HG03442 (cell line): ENCODE measurements around the gene COQ8B.

Source experiments
- ATAC-seq: cut with Tn5 transposase; IDR thresholded peaks from one replicate; pipeline ENCODE4 v1.9.1; 2021; ENCODE audit warnings: mild to moderate bottlenecking, moderate library complexity; ENCODE audit not compliant: unreplicated experiment

COQ8B gene

DNA sequence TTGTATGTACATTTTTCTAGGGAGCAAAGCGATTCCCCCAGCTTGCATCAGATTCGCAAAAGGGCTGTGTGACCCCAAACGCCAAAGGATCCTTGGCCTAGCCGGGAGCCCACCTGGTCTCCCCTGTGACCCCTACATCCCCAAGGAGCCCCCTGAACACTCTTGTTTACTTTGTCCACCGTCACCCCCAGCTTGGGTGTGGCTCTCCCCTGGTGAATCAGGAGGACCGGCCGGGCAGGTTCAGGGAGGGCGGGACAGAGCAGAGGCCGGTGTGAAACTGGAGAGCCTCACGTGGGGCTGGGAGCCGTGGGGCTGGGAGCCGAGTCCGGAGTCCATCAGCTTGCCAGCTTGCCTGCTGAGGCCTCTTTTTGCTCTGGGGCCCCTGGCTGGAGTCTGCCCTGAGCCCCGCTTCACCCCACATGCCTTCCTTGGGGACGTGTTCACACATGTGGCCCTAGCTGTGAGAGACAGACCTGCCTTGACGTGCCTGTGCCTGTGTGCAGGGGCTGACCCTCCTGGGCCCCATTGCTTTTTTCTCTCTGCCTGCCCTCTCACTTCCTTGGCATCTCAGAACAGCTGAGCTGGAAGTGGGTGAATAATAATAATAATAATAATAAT, 2.2 kb upstream of the COQ8B start:
- ATAC-seq, result no peak

GRCh38 chr19:40717880-40718773, 1.4 kb upstream of the COQ8B start:
- ATAC-seq, result no peak

- ATAC-seq, result no peak
Measured at GRCh38 chr19:40717325-40717879, 716 bp upstream of the COQ8B start.

DNA sequence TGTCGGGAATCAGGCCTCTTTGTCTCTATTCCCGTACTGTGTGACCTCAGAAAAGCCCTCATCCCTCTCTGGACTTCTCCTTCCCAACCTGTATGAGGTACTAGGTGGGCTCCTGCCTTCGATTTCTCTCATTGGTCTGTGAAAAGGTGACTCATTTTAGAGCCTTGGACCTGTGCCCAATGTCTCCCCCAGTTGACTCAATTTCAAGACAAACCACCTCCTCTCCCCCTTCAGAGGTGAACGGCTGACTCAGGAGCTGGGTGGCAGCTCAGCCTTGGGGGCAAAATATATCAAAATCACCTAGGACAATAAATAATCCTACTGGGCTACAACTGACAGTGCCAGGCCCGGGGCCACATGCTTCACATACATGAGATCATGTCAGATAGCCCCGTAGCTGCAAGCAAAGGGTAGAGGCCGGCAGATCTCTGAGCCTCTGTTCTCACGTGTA, 630 bp downstream of the COQ8B start:
- ATAC-seq, result no peak

GRCh38 chr19:40714441-40715299, 2.0 kb downstream of the COQ8B start:
- ATAC-seq, result peak; percentile 51

DNA sequence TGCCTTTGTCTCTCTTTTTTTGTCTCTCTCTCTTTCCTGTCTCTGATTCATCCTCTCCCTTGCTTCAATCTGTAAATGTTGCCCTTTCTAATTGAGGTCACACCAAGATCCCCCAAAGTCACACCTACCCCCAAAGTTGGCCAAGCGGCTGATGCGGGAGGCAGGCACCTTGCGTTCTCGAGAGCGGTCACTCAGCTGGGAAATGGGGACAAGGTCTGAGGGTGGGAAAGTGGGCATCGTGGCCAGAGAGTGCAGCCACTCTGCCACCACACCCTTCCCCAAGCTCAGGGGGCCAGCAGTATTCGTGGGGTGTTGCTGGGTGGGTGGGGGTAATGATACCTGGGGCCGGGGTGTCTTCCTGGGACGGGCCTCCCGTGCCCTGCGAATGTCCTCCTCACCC, 2.7 kb downstream of the COQ8B start:
- no peak for ATAC-seq

DNA sequence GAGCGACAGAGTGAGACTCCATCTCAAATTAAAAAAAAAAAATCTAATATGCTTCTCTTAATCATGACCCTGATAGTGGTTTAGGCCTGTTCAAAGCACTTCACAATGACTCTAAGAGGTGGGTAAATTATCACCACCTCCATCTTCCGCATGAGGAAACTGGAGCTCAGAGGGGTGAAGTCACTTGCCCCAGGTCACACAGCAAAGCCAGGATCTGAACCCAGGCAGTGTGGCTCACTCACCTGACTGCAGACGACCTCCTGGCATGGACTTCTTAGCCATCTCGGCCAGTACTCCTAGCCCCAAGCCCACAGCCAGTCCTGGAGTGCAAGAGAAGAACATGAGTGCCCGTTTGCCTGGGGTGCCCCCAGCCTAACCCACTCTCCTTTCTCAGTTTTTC, 6.9 kb downstream of the COQ8B start:
- no peak for ATAC-seq

- ATAC-seq, result no peak
Measured at GRCh38 chr19:40707615-40708014, 9.1 kb downstream of the COQ8B start.

GRCh38 chr19:40705950-40706619, 10.6 kb downstream of the COQ8B start:
- ATAC-seq, result no peak

- ATAC-seq, result no peak
Measured at GRCh38 chr19:40705362-40705651, 11.4 kb downstream of the COQ8B start.

GRCh38 chr19:40704491-40705361, 12.0 kb downstream of the COQ8B start:
- no peak for ATAC-seq

- no peak for ATAC-seq
Measured at GRCh38 chr19:40703029-40703755, 13.5 kb downstream of the COQ8B start.

DNA sequence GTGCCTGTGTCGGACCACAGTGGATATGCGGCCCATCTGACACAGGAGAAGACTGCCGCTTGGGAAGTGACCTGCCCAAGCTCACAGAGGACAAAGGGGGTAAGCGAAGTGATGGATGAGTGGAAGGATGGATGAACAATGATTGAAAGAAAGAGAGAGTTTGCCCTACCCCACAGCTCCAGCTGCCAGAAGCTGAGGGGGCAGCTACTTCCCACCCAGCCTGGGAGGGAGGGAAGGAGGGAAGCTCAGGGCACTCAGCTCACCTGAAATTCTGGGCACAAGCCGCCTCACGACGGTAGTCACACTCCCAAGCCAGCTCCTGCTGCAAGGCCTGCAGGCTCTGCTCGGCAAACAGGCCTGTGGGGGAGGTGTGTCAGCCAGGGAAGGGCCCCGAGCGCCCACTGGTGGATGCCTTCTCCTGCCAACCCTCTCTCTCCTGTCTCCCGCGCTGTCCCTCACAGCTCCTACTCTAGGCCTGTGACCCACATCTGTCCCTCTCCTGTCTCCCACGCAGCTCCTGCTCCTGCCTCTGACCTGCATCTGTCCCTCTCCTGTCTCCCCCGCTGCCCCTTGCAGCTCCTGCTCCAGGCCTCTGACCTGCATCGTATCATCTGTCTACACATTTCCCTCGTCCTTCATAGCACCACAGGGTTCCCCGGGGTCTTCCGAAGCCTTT, 14.2 kb downstream of the COQ8B start:
- ATAC-seq, result no peak

- no peak for ATAC-seq
Measured at GRCh38 chr19:40701758-40702157, 14.9 kb downstream of the COQ8B start.

GRCh38 chr19:40700083-40700482, 16.6 kb downstream of the COQ8B start:
- no peak for ATAC-seq

DNA sequence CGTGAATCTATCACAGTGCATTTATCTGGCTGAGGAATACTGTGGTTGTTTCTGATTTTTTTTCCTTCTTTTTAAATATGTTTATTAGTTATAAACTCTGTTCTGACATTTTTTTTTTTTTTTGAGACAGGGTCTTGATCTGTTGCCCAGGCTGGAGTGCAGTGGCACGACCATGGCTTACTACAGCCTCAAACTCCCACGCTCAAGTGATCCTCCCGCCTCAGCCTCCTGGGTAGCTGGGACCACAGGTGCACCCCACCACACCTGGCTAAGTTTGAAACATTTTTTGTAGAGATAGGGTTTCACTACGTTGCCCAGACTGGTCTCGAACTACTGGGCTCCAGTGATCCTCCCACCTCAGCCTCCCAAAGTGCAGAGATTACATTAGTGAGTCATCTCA, 19.7 kb downstream of the COQ8B start:
- ATAC-seq, result no peak

DNA sequence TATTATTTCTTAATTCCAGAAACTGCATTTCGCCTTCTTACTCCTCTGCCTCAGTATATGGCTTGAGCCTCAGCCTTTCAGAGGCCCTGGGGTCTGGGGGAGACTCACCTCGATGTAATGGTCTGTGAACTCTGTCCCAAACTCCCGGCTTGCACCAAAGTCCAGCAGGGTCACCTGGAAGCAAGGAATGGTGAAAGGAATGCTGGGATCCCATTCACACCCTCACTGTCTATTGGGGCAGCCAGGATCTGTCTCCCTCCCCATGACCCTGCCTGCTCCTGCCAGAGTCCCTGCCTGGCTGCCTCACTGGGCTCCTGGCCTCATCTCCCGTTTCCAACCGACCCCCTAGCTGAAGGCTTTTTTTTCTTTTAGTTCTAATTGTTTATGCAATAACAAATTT, 20.8 kb downstream of the COQ8B start:
- ATAC-seq, result no peak

GRCh38 chr19:40693896-40694295, 22.8 kb downstream of the COQ8B start:
- no peak for ATAC-seq
